Nephron (organoid): ENCODE results near the gene WFIKKN1.

Experiments used
- H3K27ac Mint-ChIP-seq, 3 experiments: 2 replicates each; pipeline ENCODE4 v1.8.0; 2020; ENCODE audit warnings: mixed read lengths in 3 of 3, mild to moderate bottlenecking in 2 of 3, moderate library complexity in 1 of 3
- H3K27me3 Mint-ChIP-seq: 2 replicates; pipeline ENCODE4 v1.8.0; 2021; ENCODE audit warnings: low read depth, mild to moderate bottlenecking, moderate library complexity, mixed read lengths
- H3K36me3 Mint-ChIP-seq: 2 replicates; pipeline ENCODE4 v1.8.0; 2020; ENCODE audit warnings: low read depth, mixed read lengths
- H3K4me1 Mint-ChIP-seq: 2 replicates; pipeline ENCODE4 v1.8.0; 2020; ENCODE audit warnings: mixed read lengths
- H3K4me3 Mint-ChIP-seq, 3 experiments: 2 replicates each; pipeline ENCODE4 v1.8.0; 2020; ENCODE audit warnings: mild to moderate bottlenecking in 3 of 3, mixed read lengths in 3 of 3, moderate library complexity in 2 of 3
- H3K9me3 Mint-ChIP-seq: 2 replicates; pipeline ENCODE4 v1.8.0; 2020; ENCODE audit warnings: mixed read lengths
- TF ChIP-seq, protein P1 (sequence below), 3 experiments: fragments of 200-600 bp; sonication (generic); IDR thresholded peaks; one replicate each; pipeline ENCODE4 v1.5.0; 2021; ENCODE audit warnings: antibody characterized with exemption in 3 of 3; ENCODE audit not compliant: unreplicated experiment in 3 of 3

The WFIKKN1 gene

DNA sequence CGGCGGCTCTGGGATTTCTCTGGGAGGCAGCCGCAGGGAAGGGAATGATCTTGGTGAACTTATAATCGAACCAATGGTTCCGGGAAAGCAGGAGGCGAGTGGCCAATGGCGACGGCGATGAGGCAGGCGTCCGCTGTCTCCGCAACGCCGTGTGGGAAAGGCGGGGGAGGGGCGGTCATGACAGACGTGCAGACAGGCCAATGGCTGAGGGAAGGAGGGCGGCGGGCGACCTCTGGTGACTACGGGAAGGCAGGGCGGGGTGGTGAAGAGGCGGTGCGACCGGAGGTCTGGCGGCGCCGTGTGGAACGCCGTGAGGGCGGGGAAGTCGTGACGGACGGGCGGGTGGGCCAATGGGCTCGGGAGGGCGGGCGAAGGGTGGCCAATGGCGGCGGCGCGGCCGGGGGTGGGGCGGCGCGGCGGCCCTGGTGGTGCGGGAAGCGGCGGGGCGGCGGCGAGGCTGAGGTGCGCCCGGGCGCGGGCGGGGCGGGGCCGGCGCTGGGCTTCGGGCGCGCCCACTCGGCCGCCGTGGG, 41.1 kb upstream of the WFIKKN1 start, which contains the start of gene RAB40C:
Gene RAB40C, plus strand, starts transcription at position 409 of the 530 bp plus-strand sequence. CDS start 226 bp downstream, outside the sequence.
- no peaks in the 10 kb centered on the region for H3K9me3 Mint-ChIP-seq
- H3K4me3 Mint-ChIP-seq = peak within 1 kb of the TSS; percentile 98 to 99 (median 99)
- TF ChIP-seq, protein P1, sequence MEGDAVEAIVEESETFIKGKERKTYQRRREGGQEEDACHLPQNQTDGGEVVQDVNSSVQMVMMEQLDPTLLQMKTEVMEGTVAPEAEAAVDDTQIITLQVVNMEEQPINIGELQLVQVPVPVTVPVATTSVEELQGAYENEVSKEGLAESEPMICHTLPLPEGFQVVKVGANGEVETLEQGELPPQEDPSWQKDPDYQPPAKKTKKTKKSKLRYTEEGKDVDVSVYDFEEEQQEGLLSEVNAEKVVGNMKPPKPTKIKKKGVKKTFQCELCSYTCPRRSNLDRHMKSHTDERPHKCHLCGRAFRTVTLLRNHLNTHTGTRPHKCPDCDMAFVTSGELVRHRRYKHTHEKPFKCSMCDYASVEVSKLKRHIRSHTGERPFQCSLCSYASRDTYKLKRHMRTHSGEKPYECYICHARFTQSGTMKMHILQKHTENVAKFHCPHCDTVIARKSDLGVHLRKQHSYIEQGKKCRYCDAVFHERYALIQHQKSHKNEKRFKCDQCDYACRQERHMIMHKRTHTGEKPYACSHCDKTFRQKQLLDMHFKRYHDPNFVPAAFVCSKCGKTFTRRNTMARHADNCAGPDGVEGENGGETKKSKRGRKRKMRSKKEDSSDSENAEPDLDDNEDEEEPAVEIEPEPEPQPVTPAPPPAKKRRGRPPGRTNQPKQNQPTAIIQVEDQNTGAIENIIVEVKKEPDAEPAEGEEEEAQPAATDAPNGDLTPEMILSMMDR (IDR thresholded peaks at IDR 0.05; ENCODE audit: unreplicated experiment in 3 of 3) = no peak
- H3K36me3 Mint-ChIP-seq = peaks cover 7% of the 10 kb centered on the region
- peaks cover 8% of the 10 kb centered on the region for H3K27me3 Mint-ChIP-seq
- peak within 1 kb of the TSS; percentile 98 to 100 (median 99) for H3K27ac Mint-ChIP-seq
- peaks cover 44% of the 10 kb centered on the region for H3K4me1 Mint-ChIP-seq

DNA sequence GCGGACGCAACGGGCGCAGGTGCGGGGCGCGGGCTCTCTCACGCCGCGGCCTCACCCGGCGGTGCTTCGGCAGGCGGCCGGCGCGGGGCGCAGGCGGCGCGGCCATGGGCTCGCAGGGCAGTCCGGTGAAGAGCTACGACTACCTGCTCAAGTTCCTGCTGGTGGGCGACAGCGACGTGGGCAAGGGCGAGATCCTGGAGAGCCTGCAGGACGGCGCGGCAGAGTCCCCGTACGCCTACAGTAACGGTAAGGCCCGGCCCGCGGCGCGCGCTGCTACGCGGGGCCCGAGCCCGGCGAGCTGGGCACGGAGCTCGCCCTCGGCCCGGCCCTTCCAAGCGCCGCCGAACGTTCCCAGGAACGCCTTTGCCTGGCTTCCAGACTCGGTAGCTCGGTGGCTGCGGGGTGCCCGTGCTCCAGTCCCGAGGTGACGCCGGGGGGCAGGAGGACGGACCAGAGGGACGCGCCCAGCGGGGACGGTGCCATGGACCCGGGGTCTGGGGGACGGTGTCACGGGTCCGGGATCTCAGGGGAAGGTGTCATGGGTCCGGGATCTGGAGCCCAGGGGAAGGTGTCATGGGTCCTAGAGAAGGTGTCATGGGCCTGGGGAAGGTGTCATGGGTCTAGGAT, 40.5 kb upstream of the WFIKKN1 start:
- H3K36me3 Mint-ChIP-seq = peaks cover 7% of the 10 kb centered on the region
- no peaks in the 10 kb centered on the region for H3K9me3 Mint-ChIP-seq
- H3K27me3 Mint-ChIP-seq = peaks cover 8% of the 10 kb centered on the region

DNA sequence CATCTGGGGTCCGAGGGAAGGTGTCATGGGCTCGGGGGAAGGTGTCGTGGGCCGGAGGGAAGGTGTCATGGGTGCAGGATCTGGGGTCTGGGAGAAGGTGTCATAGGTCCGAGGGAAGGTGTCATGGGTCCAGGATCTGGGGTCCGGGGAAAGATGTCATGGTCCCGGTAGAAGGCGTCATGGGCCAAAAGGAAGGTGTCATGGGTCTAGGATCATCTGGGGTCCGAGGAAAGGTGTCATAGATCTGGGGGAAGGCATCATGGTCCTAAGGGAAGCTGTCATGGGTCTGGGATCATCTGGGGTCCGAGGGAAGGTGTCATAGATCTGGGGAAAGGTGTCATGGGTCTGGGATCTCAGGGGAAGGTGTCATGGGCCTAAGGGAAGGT, 40.0 kb upstream of the WFIKKN1 start:
- TF ChIP-seq, protein P1 (IDR thresholded peaks at IDR 0.05; ENCODE audit: unreplicated experiment in 3 of 3) = no peak
- H3K27ac Mint-ChIP-seq = peak overlapping the region; percentile 53 to 91 (median 74)
- peaks cover 7% of the 10 kb centered on the region for H3K36me3 Mint-ChIP-seq
- no peaks in the 10 kb centered on the region for H3K9me3 Mint-ChIP-seq
- H3K4me3 Mint-ChIP-seq = peak overlapping the region; percentile 90 to 92 (median 90)
- peaks cover 41% of the 10 kb centered on the region for H3K4me1 Mint-ChIP-seq
- H3K27me3 Mint-ChIP-seq = peaks cover 6% of the 10 kb centered on the region

More for the DNA sequence above, 40.5 kb upstream of the WFIKKN1 start:
- peaks cover 44% of the 10 kb centered on the region for H3K4me1 Mint-ChIP-seq
- TF ChIP-seq, protein P1 (IDR thresholded peaks at IDR 0.05; ENCODE audit: unreplicated experiment in 3 of 3) = no peak
- H3K4me3 Mint-ChIP-seq = peak overlapping the region; percentile 90 to 92 (median 90)
- H3K27ac Mint-ChIP-seq = peak overlapping the region; percentile 53 to 91 (median 74)

DNA sequence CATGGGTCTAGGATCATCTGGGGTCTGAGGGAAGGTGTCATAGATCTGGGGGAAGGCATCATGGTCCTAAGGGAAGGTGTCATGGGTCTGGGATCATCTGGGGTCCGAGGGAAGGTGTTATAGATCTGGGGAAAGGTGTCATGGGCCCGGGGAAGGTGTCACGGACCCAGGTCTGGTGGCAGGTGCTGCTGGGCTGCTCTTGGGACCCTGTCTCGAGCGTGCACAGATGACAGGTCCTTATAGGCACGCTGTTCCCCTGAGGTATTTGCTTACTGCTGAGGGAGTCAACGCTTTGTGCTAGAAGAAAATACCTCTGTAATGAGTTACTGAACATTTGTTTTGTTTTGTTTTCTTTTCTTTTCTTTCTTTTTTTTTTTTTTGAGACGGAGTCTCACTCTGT, 39.6 kb upstream of the WFIKKN1 start:
- H3K4me3 Mint-ChIP-seq = peak overlapping the region; percentile 90 to 92 (median 90)

DNA sequence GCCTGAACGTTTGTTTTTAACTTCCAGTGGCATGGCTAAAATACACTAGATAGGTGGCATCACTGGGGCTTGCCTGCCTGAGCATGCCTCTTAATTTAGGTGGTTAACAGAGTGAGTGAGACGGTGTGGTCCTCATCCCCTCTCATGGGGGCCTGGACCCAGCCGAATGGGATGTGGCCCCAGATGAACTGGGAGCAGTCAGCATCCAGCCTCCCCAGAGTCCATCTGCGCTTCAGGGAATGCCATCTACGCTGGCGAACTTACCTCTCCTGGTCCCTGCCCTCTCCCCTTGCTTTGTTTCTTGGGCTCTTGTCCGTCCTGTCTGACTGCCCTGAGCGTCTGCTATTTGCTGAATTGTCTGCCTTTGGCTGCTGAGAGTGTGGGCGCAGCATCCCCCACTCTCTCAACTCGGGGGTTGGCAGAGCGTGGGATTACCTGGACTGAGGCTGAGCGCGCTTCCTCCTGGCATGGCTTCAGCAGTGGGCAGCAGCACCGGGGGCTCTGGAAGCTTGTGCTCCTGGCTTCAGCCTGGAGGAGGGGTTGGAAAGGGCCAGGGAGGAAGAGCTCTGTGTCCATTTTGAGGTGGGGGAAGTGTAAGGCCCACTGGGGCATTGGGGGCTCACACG, 38.8 kb upstream of the WFIKKN1 start:
- Mint-ChIP-seq H3K36me3 (peaks cover 19% of the 10 kb centered on the region), H3K27me3 (peaks cover 4% of the 10 kb centered on the region), H3K27ac (peak overlapping the region in 2 of 3 experiments; percentile 63 to 65), H3K4me1 (peaks cover 34% of the 10 kb centered on the region), H3K4me3 (peak overlapping the region; percentile 90 to 92 (median 90)), H3K9me3 (no peaks in the 10 kb centered on the region)
- TF ChIP-seq, protein P1 (IDR thresholded peaks at IDR 0.05; ENCODE audit: unreplicated experiment in 3 of 3) = no peak

More for the DNA sequence above, 39.6 kb upstream of the WFIKKN1 start:
- Mint-ChIP-seq H3K36me3 (peaks cover 11% of the 10 kb centered on the region), H3K27ac (peak overlapping the region; percentile 53 to 91 (median 74)), H3K27me3 (peaks cover 4% of the 10 kb centered on the region), H3K9me3 (no peaks in the 10 kb centered on the region), H3K4me1 (peaks cover 39% of the 10 kb centered on the region)
- TF ChIP-seq, protein P1 (IDR thresholded peaks at IDR 0.05; ENCODE audit: unreplicated experiment in 3 of 3) = no peak
